GM12878 (cell line): ENCODE measurements around the gene ZIC2. TPM values are rescaled to one million over a fixed set of nuclear protein-coding genes. Genes with fewer than 3 reads are reported as not detected.

Experiments
- ATAC-seq: fragments of 200-7000 bp; cut with Tn5 transposase; 3 replicates; pipeline ENCODE4 v1.9.1; 2020; ENCODE audit warnings: mild to moderate bottlenecking, moderate library complexity
- BruUV-seq: library from RNA; stranded (reverse); fragments of 400-500 nt; replicated peaks from 2 replicates; lab custom pipeline; 2021; lab: Mats Ljungman, UMichigan
- CTCF ChIA-PET: fragments of 300-600 bp; sonication (Branson Sonifier 250); formaldehyde crosslinking; extraction: SDS; loops from one replicate; lab custom pipeline; 2021; ENCODE audit warnings: inconsistent platforms; lab: Yijun Ruan, JAX
- POLR2A ChIA-PET: fragments of 350-600 bp; formaldehyde crosslinking; extraction: SDS; loops from one replicate; lab custom pipeline; 2021; ENCODE audit warnings: inconsistent platforms; lab: Charles Lee
- RAD21 ChIA-PET: fragments of 300-600 bp; sonication (Branson Sonifier 250); formaldehyde crosslinking; loops from one replicate; lab custom pipeline; 2023; ENCODE audit warnings: antibody characterized with exemption; ENCODE audit not compliant: unreplicated experiment; lab: Charles Lee
- SMC1A ChIA-PET: fragments of 300-600 bp; sonication (Branson Sonifier 250); formaldehyde crosslinking; loops from one replicate; lab custom pipeline; 2023; ENCODE audit not compliant: unreplicated experiment, uncharacterized antibody; lab: Charles Lee
- DNase-seq: peaks from one replicate; pipeline ENCODE4 v3.0.0-alpha.2; 2011; ENCODE audit warnings: low read depth, low spot score
- FAIRE-seq: peaks from 3 replicates; lab custom pipeline; 2011; peaks lifted over from hg19 to GRCh38; lab: Jason Lieb, UNC
- H2AFZ ChIP-seq: 2 replicates; pipeline ENCODE4 v1.6.0; 2011; ENCODE audit warnings: low read depth, low read length, control low read depth; ENCODE audit not compliant: control insufficient read depth
- H3K27ac ChIP-seq: 2 replicates; pipeline ENCODE4 v1.5.1; 2011; ENCODE audit warnings: control low read depth; ENCODE audit not compliant: control insufficient read depth, insufficient read depth
- H3K27me3 ChIP-seq, 2 experiments: replicated peaks in 1 of 2; 2 replicates each; pipeline versions ENCODE4 v1.6.0 to v1.6.1; 2011; ENCODE audit warnings: low read length in 1 of 2; ENCODE audit not compliant: control insufficient read depth in 2 of 2, insufficient read depth in 2 of 2
- H3K36me3 ChIP-seq, 2 experiments: 2 replicates each; pipeline ENCODE4 v1.5.1; 2011; ENCODE audit warnings: low read length in 1 of 2; ENCODE audit not compliant: control insufficient read depth in 2 of 2, insufficient read depth in 2 of 2
- H3K4me1 ChIP-seq: 2 replicates; pipeline ENCODE4 v1.6.1; 2011; ENCODE audit warnings: mild to moderate bottlenecking, low read length, moderate library complexity, mixed read lengths; ENCODE audit not compliant: control insufficient read depth, insufficient read depth
- H3K4me2 ChIP-seq: 2 replicates; pipeline ENCODE4 v1.6.0; 2011; ENCODE audit warnings: control low read depth; ENCODE audit not compliant: control insufficient read depth, insufficient read depth
- H3K4me3 ChIP-seq: fragments of 200-600 bp; sonication (generic); 2 replicates; pipeline ENCODE4 v1.5.1; 2016
- H3K79me2 ChIP-seq: 2 replicates; pipeline ENCODE4 v1.6.0; 2011; ENCODE audit warnings: low read length; ENCODE audit not compliant: control insufficient read depth, insufficient read depth
- H3K9ac ChIP-seq: 2 replicates; pipeline ENCODE4 v1.8.0; 2011; ENCODE audit warnings: low read length, control low read depth, mixed read lengths; ENCODE audit not compliant: control insufficient read depth, insufficient read depth
- H3K9me3 ChIP-seq: replicated peaks from 3 replicates; pipeline ENCODE4 v1.5.1; 2011; ENCODE audit warnings: mild to moderate bottlenecking, low read length; ENCODE audit not compliant: control insufficient read depth, insufficient read depth
- H4K20me1 ChIP-seq: 2 replicates; pipeline ENCODE4 v1.6.0; 2011; ENCODE audit not compliant: control insufficient read depth, insufficient read depth
- BACH1 ChIP-seq: fragments of 450-650 bp; IDR thresholded peaks from 2 replicates; pipeline ENCODE4 v1.6.1; 2017; ENCODE audit warnings: mild to moderate bottlenecking, borderline replicate concordance
- CBFB ChIP-seq: IDR thresholded peaks from 2 replicates; pipeline ENCODE4 v1.6.1; 2016; ENCODE audit warnings: antibody characterized with exemption, low read depth
- CBX3 ChIP-seq: fragments of 200-600 bp; sonication (generic); IDR thresholded peaks from 2 replicates; pipeline ENCODE4 v1.6.1; 2016; ENCODE audit warnings: low read depth, borderline replicate concordance
- CHD2 ChIP-seq: IDR thresholded peaks from 2 replicates; pipeline ENCODE4 v1.6.1; 2011; ENCODE audit warnings: low read depth, low read length, improper control_type of control experiment, borderline replicate concordance
- E2F4 ChIP-seq: IDR thresholded peaks from 2 replicates; pipeline ENCODE4 v1.6.1; 2012; ENCODE audit warnings: low read depth, low read length, improper control_type of control experiment
- FOS ChIP-seq: IDR thresholded peaks from 3 replicates; pipeline ENCODE4 v1.6.1; 2011; ENCODE audit warnings: borderline replicate concordance; ENCODE audit not compliant: insufficient read length; ENCODE audit errors: extremely low read depth
- IKZF2 ChIP-seq, 2 experiments: fragments of 450-650 bp; IDR thresholded peaks; 2 replicates each; pipeline ENCODE4 v1.6.1; 2017; ENCODE audit warnings: mild to moderate bottlenecking in 2 of 2, moderate library complexity in 2 of 2
- IRF3 ChIP-seq: fragments of 450-650 bp; IDR thresholded peaks from 2 replicates; pipeline ENCODE4 v1.6.1; 2014; ENCODE audit warnings: mild to moderate bottlenecking
- JUNB ChIP-seq: IDR thresholded peaks from 2 replicates; pipeline ENCODE4 v1.6.1; 2016; ENCODE audit warnings: antibody characterized with exemption, mild to moderate bottlenecking
- NRF1 ChIP-seq: conservative IDR thresholded peaks from 2 replicates; pipeline ENCODE4 v1.6.1; 2011; ENCODE audit warnings: mild to moderate bottlenecking, low read depth, low read length, improper control_type of control experiment
- REST ChIP-seq: IDR thresholded peaks from 2 replicates; pipeline ENCODE4 v1.6.1; 2012; ENCODE audit warnings: mild to moderate bottlenecking, low read depth, low read length
- SMAD5 ChIP-seq: IDR thresholded peaks from 2 replicates; pipeline ENCODE4 v1.6.1; 2016; ENCODE audit warnings: antibody characterized with exemption, low read depth
- SMC3 ChIP-seq: IDR thresholded peaks from 2 replicates; pipeline ENCODE4 v1.6.1; 2011; ENCODE audit warnings: low read length, improper control_type of control experiment, borderline replicate concordance
- SREBF1 ChIP-seq: IDR thresholded peaks from 2 replicates; pipeline ENCODE4 v1.6.1; 2012; ENCODE audit warnings: mild to moderate bottlenecking, low read length
- SREBF2 ChIP-seq: IDR thresholded peaks from 2 replicates; pipeline ENCODE4 v1.6.1; 2012; ENCODE audit warnings: mild to moderate bottlenecking, low read length
- TARDBP ChIP-seq: IDR thresholded peaks from 2 replicates; pipeline ENCODE4 v1.6.1; 2016; ENCODE audit warnings: borderline replicate concordance
- TBL1XR1 ChIP-seq: IDR thresholded peaks from 2 replicates; pipeline ENCODE4 v1.6.1; 2012; ENCODE audit warnings: low read depth, low read length, improper control_type of control experiment
- ZNF207 ChIP-seq: fragments of 450-650 bp; IDR thresholded peaks from 2 replicates; pipeline ENCODE4 v1.6.1; 2014; ENCODE audit warnings: antibody characterized with exemption, mild to moderate bottlenecking, borderline replicate concordance
- ZNF274 ChIP-seq: IDR thresholded peaks from one replicate; pipeline ENCODE4 v1.8.0; 2011; ENCODE audit not compliant: insufficient read length, insufficient read depth
- WGBS: methylation state at CpG from one replicate; pipeline ENCODE4 v1.1.6; 2016; ENCODE audit warnings: low lambda C conversion rate; ENCODE audit not compliant: insufficient replicate concordance, insufficient coverage; ENCODE audit errors: missing lambda C conversion rate; 5-methylcytosine and 5-hydroxymethylcytosine counted together
- in situ Hi-C: fragments of 300-500 bp; cut with MboI; formaldehyde crosslinking; loops from 9 replicates; pipeline ENCODE4 v1.14.3; 2018; ENCODE audit warnings: mixed read lengths
- intact Hi-C: fragments of 100-400 bp; cut with micrococcal nuclease; formaldehyde crosslinking; loops from one replicate; pipeline ENCODE4 v1.14.2; 2022; ENCODE audit not compliant: unreplicated experiment
- polyA plus RNA-seq, 11 experiments: library from polyadenylated mRNA; depleted of rRNA in 4 of 11; unstranded in 6 of 11; stranded (reverse) in 5 of 11; fragments of >200 nt; fragmentation: Nextera tagmentation in 4 of 11; fragmentation: Illumina TruSeq in 1 of 11; extraction: Ambion mirVana in 4 of 11; extraction: Trizol in 1 of 11; gene quantifications; 1 replicate in 1 of 11; 2 replicates in 10 of 11; pipeline versions ENCODE4 v1.2.1 to v1.2.3, GENCODE V29; 2011 to 2016; ENCODE audit warnings: inconsistent platforms in 2 of 11, missing spikeins in 2 of 11, low read depth in 1 of 11
- total RNA-seq, 4 experiments: library from RNA; depleted of rRNA in 3 of 4; stranded (reverse); fragments of >200 nt in 3 of 4; fragmentation: Illumina TruSeq in 1 of 4; extraction: Trizol in 1 of 4; gene quantifications; 2 replicates each; pipeline versions ENCODE4 v1.2.1 to v1.2.3, GENCODE V29; 2013 to 2021

ZIC2 gene
- total and polyA plus RNA-seq, 10 of the 15 experiments (the other 5 are each of a cell fraction or from before 2014, with no cell fraction given) = 0.05 TPM; not detected in 8

- Histone ChIP-seq H3K36me3 (no peaks in the 10 kb centered on the region), H4K20me1 (no peaks in the 10 kb centered on the region), H3K4me3 (no peak overlapping the region), H3K27ac (no peak overlapping the region), H3K9me3 (no peaks in the 10 kb centered on the region), H3K4me1 (no peaks in the 10 kb centered on the region), H3K9ac (no peak overlapping the region), H3K4me2 (no peak overlapping the region), H3K79me2 (no peaks in the 10 kb centered on the region), H3K27me3 (no peaks in the 10 kb centered on the region), H2AFZ (no peak overlapping the region)
- BruUV-seq = no TSS peak
- in situ Hi-C loops (no loop called here), intact Hi-C loops (no loop called here)
- no peak for ATAC-seq
- ChIA-PET SMC1A (interaction anchor here (0.7 kb wide), 1 partner anchor 13 kb away, joined by 3 read pairs; no protein-coding TSS in a partner anchor), CTCF (interaction anchor here (0.6 kb wide), 1 partner anchor 26 kb away, joined by 3 read pairs; no protein-coding TSS in a partner anchor), POLR2A (no interaction called here), RAD21 (no interaction called here)
- TF ChIP-seq FOS (no peak), CHD2 (no peak), NRF1 (no peak), CBFB (no peak), TBL1XR1 (no peak), E2F4 (no peak), SREBF1 (no peak), SREBF2 (no peak), REST (no peak), IKZF2 (IDR thresholded peaks at IDR 0.05) (no peak), SMAD5 (no peak), ZNF274 (no peak), JUNB (no peak), CBX3 (no peak), IRF3 (no peak), BACH1 (no peak), ZNF207 (no peak), TARDBP (no peak), SMC3 (no peak)
- 74% methylated on average over 4 of the region's 4 CpGs for WGBS
- DNase-seq = no peak
- no peak for FAIRE-seq
These were observed 39.7 kb upstream of the ZIC2 start for GRCh38 chr13:99941911-99942310.
